GM10248 (cell line): ENCODE measurements around the gene ELAVL1.

Source experiments
- CTCF ChIA-PET: fragments of 300-600 bp; sonication (Branson Sonifier 250); formaldehyde crosslinking; extraction: SDS; loops from one replicate; lab custom pipeline; 2021; ENCODE audit warnings: antibody characterized with exemption; lab: Yijun Ruan, JAX
- POLR2A ChIA-PET: fragments of 350-650 bp; sonication (Branson Sonifier 250); formaldehyde crosslinking; extraction: SDS; loops from one replicate; lab custom pipeline; 2020; ENCODE audit warnings: antibody characterized with exemption; lab: Yijun Ruan, JAX
- DNase-seq: peaks from one replicate; pipeline ENCODE4 v3.0.0; 2012; ENCODE audit errors: extremely low spot score
- CTCF ChIP-seq: IDR thresholded peaks from 2 replicates; pipeline ENCODE4 v1.5.1; 2012; ENCODE audit warnings: mild to moderate bottlenecking, low read depth; ENCODE audit errors: extremely low read depth, missing control alignments, control extremely low read depth

ELAVL1 gene

DNA sequence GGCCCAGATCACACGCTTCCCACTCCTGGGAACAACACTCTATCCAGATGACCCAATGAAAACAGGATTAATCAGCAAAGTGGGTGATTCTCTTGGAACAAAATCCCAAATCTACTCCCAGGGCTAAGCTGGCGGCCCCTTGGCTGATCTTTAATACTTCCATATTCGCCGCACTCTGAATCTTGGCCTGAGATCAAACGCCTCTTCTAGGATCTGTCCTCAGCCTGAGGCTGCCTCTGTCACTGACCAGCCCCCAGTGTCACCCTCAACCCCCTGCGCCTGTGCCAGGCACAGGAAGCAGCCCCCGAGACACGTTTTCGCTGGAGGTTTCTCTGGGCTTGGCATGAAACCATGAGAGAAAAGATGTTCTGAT lies 77.1 kb downstream of the ELAVL1 start:
- TF ChIP-seq CTCF: no peak
- POLR2A ChIA-PET: no interaction called here
- CTCF ChIA-PET: interaction anchor here (1.1 to 7.2 kb wide), 2 partner anchors 14 to 76 kb away, joined by 3 to 90 read pairs; partner anchors contain the start of gene TIMM44
- no peak for DNase-seq

- ChIA-PET CTCF (interaction anchor here (7.2 kb wide), 1 partner anchor 15 kb away, joined by 90 read pairs; the partner anchor contains the start of gene TIMM44), POLR2A (interaction anchor here (0.6 kb wide), 1 partner anchor 287 kb away, joined by 3 read pairs; no protein-coding TSS in a partner anchor)
- TF ChIP-seq CTCF: no peak
- DNase-seq: no peak
These were observed 77.7 kb downstream of the ELAVL1 start for GRCh38 chr19:7927605-7928333.

GRCh38 chr19:7926727-7927604 lies 78.5 kb downstream of the ELAVL1 start:
- no peak for TF ChIP-seq CTCF
- ChIA-PET CTCF (interaction anchor here (1.5 to 7.2 kb wide), 3 partner anchors 9 to 15 kb away, joined by 3 to 90 read pairs (median 5); partner anchors contain the start of gene TIMM44), POLR2A (interaction anchor here (0.6 kb wide), 1 partner anchor 288 kb away, joined by 3 read pairs; no protein-coding TSS in a partner anchor)
- no peak for DNase-seq

DNA sequence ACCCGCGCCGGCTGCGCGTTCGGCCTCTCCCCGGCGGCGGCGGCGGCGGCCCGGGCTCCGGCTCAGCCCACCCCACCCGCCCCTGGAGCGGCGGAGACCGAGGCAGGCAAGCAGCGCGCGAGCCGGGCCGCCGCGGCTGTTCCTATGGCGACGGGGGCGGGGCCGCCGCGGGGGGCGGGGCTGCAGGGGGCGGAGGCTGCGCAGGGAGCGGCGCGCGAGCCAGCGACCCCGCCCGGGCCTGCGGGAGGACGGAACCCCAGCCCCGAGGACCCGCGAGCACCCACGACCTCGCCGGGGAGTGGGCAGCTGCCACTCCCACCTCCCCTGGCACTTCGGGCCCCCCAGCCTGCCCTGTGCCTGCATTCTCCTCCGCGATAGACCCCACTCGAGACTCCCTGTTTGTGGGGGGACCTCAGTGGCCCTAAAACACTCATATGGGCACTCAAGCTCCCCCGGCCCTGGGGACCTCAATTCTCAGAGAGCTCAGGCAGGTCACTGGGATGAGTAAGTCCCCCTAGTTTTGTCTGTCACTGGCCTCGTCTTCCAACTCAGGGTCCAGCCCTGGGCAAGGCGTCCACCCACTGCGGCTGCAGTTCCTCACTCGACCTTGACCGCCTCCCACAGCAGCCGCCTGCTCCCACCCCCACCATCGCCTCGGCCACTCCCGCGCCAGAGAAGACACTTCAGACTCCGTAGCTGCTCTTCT lies 79.3 kb downstream of the ELAVL1 start, which contains the start of gene CTXN1:
CTXN1 (minus strand) TSS at position 115 of the 706 bp plus-strand sequence. CDS start 597 bp downstream, outside the sequence.
- POLR2A ChIA-PET: no interaction called here
- TF ChIP-seq CTCF: no peak
- CTCF ChIA-PET: interaction anchor here (1.5 to 7.2 kb wide), 3 partner anchors 9 to 16 kb away, joined by 3 to 90 read pairs (median 5); partner anchors contain the start of gene TIMM44
- peak; percentile 90 for DNase-seq

DNA sequence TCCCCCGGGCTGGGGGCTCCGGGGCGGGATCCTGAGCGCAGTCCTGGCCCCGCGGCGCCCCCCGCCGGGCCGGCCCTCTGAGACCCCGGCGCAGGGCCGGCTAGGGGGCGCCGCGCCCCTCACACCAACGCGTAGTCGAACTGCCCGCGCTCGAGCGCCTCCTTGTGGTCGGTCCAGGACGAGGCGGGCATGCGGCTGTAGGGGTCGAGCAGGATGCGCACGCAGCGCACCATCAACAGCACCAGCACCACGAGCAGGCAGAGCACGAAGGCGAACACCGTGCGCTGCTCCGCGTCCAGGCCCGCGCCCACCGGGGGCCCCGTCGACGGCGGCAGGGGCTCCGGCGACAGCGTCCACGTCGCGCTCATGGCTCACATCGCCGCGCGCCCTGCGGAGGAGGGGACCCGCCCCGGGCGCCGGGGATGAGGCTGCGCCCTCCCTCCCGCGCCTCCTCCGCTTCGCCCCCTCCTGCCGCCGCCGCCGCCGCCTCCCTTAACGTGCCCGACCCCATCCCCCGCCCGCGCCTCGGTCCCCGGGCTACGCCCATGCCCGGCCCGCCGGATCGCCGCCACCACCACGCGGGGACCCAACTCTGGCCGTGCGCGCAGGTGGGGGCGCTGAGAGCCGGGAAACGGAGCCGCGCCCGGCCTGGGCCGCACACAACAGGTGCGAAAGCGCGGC lies 80.1 kb downstream of the ELAVL1 start:
- TF ChIP-seq CTCF: peak; percentile 89
- ChIA-PET POLR2A (no interaction called here), CTCF (interaction anchor here (7.2 kb wide), 1 partner anchor 17 kb away, joined by 90 read pairs; the partner anchor contains the start of gene TIMM44)
- peak; percentile 82 for DNase-seq
